NCI-H2107 treated with DMSO at 0.1 percent for 48 hours (cell line): Measurements from ENCODE around the gene NCAM1.

Experiments
- DNase-seq: peaks from one replicate; lab custom pipeline; 2025; ENCODE audit not compliant: unreplicated experiment; lab: John Stamatoyannopoulos, UW

NCAM1 gene

DNA sequence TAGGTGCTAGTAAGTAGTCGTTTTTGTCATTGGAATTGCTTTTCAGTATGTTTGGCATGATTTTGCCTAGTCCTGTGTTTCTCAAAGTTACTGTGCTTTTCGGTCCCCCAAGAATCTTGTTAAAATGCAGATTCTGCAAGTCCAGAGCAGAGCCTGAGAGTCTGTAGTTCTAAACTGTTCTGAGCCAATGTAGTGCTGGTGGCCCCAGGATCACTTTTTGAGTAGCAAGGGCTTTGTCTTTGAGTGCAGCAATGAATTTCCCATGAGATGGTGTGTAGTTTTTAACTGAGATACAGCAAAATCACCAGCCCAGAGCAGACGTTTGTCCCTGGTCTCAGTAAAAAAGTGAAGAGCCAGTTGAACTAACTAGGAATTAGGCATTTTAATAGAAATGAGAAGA lies 122.4 kb downstream of the NCAM1 start:
- DNase-seq = no peak

DNA sequence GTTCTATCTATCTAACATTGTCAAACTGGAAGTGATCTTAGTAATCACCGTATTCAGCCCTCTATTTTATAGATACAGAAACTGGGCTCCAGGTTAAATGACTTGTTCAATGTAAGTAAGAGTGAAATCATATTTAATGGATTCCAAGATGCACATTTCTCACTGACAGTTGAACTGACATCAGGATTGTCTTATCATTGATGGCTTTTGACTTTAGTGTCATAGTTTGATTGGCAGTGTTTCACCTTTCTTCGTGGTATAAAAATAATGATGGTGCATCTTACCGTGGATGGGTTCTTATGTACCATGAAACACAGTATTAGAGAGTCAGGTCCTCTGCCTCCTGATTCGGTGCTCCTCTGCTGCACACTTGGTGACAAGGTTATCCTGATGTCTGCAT lies 123.1 kb downstream of the NCAM1 start:
- no peak for DNase-seq

DNA sequence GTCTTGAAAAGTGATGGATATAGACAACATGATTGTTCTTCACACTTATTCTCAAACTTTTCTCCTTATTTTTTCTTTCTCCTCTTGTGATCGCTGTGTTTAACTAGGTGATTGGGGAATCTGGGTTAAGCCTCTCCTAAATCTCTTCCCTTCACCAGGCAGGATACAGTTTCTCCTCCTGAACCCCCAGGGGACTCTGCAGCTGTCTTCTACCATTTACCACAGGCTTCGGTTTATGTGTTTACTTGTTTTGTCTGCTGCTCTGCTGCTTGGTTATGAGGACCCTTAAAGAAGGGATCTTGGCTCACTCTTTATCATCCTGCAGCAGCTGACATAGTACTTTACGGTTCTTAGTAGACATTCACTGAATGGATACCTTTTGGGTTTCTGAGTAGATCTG lies 124.2 kb downstream of the NCAM1 start:
- DNase-seq = peak; percentile 25

DNA sequence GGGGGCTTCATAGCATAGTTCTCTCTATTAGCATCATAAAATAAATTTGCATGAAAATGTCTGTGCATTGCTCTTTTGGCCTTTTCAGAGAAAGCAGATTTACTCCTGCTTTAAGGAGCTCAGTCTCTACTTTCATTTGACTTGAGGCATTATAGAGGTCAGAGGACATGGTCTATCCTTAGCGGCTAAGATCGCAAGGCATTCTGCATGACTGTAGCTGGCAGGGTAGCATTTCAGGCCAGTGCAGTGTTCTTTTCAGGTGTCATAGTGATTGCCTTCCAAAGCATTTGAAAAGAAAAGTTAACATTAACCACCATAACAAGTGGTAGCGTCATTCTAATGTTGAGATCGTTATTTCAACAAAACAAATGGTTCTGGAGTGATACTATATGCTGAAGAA lies 126.5 kb downstream of the NCAM1 start:
- no peak for DNase-seq

DNA sequence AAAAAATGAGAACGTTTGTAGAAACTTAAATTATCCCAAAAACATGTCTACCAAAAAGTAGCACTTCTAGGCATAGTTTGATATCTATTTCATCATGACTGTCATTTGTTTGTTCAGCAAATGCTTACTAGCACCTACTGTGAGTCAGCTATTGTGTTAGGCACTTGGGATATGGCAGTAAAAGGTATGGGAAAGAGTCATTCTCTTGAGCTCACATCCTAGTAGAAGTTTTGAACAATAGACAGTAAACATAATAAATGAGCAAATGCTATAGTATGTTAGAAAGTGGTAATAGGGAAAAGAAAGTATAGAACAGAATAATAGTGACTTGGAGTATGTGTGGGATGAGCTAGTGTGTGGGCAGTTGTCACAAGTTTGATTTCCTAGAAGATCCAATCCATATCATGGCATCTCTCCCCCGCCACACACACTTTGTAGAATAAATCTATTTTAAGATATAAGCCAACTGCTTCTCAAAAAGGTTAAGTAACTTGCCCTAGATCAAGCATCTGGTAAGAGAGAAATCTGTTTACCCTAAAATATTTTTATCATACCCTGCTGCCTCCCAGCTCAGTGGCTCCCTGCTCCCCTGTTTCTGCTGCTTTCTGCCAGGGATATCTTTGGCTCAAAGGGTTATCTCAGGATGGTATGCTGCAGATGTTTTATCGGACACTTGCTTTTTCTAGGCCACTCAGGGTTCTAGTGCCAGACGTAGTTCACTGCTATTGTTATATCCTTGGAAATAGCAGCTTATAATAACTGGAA lies 129.7 kb downstream of the NCAM1 start:
- DNase-seq = no peak

DNA sequence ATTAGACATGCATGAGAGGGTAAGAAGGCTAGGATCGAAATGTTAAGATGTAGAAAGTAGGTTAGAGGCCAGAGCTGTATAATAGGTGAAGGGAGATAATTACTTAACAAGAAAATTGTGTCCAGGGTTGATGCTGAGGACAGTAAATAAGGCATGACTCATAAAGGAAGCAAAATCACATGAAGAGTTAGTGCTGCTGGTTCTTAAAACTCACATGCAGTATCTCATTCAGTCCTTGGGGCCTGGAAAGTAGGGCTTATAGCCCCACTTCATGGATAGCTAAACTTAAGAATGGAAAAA lies 130.2 kb downstream of the NCAM1 start:
- DNase-seq = no peak

DNA sequence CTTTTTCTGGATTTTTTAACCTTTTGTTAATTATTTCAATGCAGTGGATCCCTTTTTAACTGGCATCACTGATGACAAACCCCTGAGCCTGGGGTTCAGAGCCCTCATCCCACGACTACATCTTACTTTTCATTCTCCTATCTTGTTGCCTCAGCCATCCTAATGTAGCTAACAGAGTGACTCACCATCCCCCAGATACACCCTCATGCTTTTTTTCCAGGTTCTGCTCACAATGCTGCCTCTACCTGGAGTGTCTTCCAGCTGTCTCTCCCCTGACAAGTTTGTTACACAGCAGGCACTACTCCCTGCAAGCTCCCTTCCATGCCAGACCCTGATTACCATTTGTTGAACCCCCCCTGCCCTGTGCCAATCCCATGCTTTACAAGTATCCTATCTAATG lies 135.4 kb downstream of the NCAM1 start:
- no peak for DNase-seq

DNA sequence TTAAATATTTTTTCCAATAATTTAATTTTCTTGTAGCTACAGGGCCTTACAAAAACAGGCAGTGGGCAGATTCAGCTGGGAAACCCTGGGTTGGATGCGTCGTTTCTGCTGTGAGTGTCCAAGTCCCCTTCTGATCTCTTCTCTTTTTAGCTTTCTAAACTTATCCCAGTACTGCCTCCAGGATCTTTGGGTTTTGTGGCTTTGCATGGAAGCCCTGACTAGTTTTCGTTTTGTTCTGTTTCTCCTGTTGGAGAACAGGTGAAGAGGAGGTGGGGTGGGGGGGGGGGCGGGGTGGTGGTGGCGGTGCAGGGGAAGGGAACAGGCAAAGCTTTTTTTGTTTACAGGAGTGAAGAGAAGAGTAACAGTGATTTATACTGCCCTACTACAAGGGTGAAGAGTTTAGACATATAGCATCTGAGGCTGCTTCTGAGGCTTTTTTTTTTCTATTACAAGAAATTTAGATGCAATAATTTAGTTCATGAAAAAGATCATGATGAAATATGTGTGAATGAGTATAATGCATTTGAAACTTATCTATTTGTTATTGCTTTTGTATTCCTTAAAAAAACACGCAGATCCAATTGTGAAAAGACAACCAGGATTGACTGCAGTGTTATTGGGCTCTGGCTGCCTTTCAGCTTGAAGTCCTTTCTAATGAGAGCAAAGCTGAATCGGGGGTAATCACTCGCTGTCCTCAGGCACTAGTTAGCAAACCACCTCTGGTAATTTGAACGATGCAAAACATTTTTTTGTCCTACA lies 142.9 kb downstream of the NCAM1 start:
- DNase-seq = peak; percentile 17

DNA sequence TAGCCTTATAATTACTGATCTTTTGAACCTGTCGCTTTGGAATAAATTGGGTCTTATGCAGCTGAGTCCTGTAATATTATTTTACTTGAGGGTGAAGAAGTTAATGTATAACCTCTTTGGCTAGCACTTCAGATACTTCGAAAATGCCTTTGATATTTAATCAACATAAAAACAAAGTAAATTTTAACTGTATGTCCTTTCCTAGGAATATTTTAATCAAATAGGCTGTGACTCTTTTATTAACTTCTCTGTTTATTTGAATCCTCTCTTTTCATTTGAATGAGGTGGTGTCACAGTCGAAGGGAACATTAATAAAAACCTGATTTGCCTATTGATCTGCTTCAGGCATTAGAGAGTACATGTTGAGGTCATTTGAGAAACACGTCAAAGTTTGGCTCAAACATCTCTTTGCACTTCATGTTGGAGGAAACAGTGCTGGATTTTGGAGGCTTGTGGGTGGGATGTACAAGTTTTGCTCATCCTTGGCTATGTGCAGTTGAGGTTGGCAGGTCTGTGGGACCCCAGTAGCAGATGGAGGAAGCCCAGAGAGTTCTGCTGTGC lies 143.6 kb downstream of the NCAM1 start:
- no peak for DNase-seq

DNA sequence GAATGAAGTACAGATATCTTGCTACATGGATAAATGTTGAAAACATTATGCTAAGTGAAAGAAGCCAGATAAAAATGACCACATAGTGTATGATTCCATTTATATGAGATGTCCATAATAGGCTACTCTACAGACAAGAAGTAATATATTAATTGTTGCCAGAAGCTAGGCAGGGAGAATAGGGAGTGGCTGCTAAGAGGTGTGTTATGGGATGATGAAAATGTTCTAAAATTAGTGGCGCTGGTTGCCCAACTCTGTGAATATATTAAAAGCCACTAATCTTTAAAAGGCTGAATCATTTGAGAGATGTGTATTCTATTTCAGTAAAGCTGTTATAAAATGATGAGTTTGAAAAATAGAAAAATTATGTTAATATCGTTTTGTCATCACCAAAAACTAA lies 144.4 kb downstream of the NCAM1 start:
- no peak for DNase-seq

DNA sequence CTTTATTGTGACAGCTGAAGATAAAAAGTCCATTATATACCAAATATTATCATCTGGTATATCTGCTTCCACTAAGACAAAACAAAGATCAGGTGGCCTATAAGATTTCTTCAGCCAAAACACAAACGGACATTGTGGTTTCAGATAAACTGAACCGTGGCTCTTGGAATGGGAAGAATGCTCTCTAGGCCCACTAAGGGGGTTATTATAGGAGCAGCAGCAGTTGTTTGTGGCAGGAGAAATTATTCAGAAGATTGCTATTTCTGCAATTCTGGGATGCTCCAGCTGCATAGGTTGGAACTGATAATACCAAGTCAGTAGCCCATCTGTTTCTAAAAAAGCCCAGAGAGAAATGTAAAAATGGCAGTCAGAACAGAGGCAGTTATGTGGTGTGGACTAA lies 145.3 kb downstream of the NCAM1 start:
- no peak for DNase-seq

DNA sequence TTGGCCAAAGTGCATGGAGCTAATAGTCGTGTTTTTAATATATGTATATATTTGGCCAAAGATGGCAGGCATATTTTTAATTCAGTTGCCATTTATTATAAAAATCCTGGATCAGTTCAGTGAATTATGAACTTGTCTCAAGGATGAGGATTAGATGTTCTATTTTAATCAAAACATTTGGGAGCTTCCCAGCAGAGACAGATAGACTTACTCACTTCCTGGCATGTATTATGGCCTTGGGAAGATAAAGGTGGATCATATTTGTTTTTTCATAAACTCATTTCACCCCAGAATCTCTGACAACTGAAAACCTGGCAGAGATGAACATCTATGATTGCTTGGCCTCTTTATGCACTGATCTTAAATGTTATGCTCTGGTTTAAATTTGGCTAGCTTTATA lies 148.8 kb downstream of the NCAM1 start:
- no peak for DNase-seq

DNA sequence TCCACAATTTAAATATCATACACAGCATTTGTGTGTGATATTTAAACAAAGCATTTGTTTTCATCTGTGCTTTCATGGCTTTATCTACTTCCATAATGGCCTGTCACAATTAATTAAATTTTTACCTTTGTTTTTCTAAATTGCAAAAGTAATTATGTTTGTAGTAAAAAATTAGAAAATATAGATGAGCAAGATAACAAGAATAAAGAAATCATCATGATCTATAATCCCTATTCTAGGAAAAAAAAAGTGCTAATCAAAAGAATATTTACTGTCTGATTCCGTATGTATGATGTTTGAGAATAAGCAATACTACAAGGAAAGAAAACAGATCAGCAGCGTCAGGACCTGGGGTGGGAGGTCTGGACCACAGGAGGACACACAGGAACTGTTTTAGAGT lies 149.9 kb downstream of the NCAM1 start:
- DNase-seq = no peak

DNA sequence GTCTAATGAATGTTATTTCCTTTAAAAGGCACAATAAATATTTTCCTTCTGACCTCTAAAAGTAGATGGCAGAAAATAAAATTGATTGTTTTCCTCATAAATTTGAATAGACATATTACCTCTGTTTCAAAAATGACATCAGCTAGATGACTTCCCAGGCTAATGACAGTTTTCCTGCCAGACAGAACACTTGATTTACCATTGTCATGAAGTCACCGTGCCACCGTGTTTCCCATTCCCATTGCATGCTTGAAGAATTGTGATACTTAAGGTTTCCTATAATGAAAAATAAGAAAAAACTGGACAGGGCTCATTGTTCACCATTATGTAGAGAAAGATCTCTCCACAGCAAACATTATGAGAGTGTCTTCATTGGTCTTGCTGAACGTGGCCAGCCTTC lies 151.1 kb downstream of the NCAM1 start:
- DNase-seq = no peak

DNA sequence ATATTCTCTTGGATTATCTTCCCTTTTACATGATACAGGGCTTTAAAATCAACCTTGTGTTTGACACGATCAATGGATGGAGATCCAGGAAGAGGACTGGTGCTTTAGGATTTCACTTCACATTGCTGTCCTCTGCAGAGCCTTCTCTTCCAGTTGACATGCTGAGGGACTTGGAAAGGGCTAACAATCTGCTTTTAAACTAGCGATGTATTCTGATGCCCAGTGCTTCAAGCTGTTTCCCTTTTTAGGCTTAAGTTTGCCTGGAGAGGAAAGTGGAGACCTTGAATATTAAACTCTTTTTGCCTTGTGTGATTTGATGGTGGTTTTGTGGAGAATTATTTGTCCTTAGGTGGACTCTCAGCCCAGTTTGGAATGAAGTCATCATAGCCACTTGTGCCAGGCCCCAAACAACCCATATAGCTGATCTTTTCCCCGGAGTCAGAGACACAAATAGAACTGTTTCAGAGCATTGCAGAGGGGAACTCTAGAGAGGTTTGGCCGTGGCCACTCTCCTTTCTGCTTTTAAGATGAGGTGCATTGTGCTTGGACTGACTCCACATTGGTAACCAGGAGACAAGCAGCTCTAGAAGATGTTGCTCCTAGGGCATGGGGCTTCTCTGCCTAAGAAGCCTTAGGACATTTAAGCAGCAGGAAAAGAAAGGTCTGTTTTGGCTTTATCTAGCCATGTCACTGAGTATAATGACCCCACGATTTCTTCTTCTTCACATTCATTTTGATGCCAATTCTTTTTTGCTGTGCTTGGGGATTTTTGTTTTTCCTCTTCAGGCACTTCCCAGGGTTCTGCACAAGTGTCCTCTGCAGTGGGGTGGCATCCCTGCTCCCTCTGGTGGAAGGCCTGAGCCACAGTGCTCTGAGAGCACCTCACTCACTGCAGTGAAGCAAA lies 152.8 kb downstream of the NCAM1 start:
- DNase-seq = peak; percentile 36

DNA sequence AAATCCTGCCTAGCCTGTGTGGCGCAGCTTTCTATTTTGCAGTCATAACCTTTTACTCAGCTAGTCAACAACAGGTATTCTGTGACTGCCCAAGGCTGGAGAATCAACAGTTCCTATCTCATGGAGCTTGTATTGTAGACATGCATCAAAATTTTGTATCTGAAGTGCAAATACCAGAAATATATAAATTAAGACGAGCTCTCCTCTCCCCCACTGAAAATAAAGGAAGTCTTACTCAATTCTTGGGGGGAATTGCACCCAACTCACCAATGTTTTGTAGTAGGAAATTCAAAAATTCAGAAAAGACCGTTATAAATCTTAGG lies 153.4 kb downstream of the NCAM1 start:
- no peak for DNase-seq

DNA sequence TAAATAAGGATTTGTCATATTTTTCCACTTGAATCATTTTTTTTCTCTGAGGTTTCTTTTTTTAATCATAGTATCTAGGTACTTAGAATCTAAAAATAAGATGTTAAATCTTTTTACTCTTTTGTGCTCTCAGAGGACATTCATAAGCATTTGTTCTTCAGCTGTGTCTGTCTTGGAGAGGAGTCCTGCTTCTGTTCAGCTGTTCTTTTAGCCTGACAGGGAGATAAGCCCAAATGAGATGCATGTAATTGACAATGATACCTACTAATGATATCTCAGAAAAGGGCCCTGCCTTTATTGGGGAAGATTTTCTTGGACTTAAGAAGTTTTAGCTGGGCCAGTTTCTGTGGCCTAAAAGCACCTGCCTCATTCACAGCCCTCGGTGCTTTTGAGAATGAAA lies 156.9 kb downstream of the NCAM1 start:
- no peak for DNase-seq

DNA sequence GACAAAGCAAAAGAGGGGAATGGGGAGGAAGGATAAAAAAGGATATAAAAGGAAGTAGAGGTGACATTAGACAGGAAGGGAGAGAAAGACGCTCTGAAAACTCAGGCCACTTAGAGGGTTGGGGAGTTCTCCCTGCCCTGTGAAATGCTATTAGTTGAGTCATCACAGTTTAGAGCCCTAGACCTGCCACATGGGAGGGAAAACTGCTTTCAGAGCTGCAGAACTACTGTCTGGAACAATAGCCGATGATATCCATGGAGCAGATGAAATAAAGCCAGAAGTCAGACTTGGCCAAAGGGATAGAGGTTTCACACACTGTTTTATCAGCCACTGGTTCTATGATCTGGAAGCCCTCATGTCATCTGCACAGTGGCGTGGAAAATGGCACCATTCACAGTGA lies 157.9 kb downstream of the NCAM1 start:
- DNase-seq = no peak

DNA sequence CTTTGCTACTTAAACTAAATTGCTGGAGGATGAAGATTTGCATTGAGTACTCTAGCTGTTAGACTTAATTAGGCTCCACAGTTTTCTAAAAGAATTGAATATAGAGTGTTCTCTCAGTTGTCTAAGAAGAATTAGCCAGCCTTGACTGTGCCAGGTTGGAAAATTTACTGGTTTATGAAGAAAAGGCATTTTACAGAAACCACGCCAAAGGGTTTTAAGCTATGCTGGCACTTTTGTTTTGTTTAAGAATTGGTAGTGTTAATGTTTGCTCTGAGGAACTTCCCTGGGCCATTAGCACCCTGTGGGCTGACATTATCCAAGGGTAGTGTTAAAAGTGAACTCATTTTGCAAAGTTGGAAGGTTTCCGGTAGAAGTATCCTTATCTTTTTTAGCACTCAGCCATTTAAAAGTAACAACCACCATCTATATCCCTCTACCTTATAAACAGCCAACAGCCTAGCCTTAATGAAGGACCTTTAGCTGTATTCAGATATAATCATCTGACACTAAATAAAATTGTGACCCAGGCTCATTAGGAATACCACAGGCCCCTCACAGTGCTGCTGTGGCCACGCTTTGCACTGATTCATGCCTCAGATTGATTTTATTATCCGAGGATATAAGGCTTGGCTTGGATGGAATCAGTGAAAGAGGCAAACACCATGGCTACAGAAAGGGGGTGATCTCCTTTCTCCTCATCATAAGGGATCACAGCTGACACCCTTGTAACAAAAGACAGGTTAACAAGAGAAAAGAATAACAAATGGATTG lies 158.9 kb downstream of the NCAM1 start:
- DNase-seq = no peak

DNA sequence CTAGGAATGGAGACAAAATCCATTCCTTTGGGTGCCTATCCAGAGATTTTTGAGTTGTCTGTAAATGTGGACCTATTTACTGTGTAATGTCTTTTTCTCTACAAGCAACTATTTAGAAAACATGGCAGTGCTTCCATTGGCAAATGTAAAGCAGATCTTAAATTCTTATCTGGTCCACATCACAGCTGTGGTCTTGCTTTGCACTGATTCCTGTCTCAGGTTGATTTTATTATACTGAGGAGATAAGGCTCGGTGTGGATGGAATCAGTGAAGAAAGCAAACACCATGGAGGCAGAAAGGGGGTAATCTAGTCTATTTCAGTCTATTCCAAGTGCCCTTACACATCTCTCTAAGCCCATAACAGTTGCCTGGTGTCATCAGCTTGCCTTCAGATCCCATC lies 160.5 kb downstream of the NCAM1 start:
- DNase-seq = no peak

DNA sequence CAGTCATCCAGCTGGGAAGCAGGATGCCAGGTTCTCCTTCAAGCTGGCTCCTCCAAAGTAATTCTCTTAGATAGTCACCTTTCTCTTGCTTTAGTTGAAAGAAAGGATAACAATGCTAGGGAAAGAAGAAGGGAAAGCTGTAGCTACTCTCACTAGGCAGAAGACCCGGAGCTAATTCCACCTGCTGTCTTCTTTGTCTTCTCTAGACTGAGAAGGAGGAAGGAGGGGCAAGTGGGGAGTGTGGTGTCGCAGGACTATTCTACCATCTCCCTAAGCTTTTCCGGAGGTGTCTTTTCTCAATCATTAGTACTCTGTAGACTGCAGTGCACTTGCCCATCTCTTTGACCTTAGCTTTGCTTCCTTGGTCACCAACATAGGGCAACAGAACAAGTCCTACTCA lies 162.8 kb downstream of the NCAM1 start:
- DNase-seq = no peak
